Mesenchymal stem cell (in vitro differentiated cells and primary cell): ENCODE measurements around the gene CELSR3.

ENCODE experiments used
- DNase-seq: peaks from one replicate; pipeline ENCODE4 v3.0.0-alpha.2; 2013
- H2AFZ ChIP-seq: one replicate; pipeline ENCODE4 v1.6.1; 2013; ENCODE audit warnings: low read depth, mild to moderate bottlenecking, control low read depth, inconsistent platforms, low read length, moderate library complexity
- H2AK5ac ChIP-seq: 2 replicates; pipeline ENCODE4 v1.6.1; 2013; ENCODE audit warnings: low read length, moderate library complexity, mild to moderate bottlenecking, inconsistent platforms; ENCODE audit not compliant: severe bottlenecking
- H2BK120ac ChIP-seq: one replicate; pipeline ENCODE4 v1.6.1; 2013; ENCODE audit warnings: low read depth, mild to moderate bottlenecking, inconsistent platforms, low read length, moderate library complexity
- H2BK12ac ChIP-seq, 2 experiments: one replicate each; pipeline ENCODE4 v1.6.1; 2013; ENCODE audit warnings: inconsistent platforms in 2 of 2, low read length in 2 of 2, mild to moderate bottlenecking in 2 of 2, moderate library complexity in 2 of 2, control low read depth in 1 of 2
- H2BK15ac ChIP-seq: one replicate; pipeline ENCODE4 v1.6.1; 2013; ENCODE audit warnings: mild to moderate bottlenecking, low read depth, inconsistent platforms; ENCODE audit not compliant: poor library complexity, severe bottlenecking
- H2BK5ac ChIP-seq: 2 replicates; pipeline ENCODE4 v1.6.1; 2013; ENCODE audit warnings: low read depth, mild to moderate bottlenecking, low read length, control low read depth, inconsistent platforms; ENCODE audit not compliant: poor library complexity, severe bottlenecking
- H3K14ac ChIP-seq, 2 experiments: one replicate each; pipeline ENCODE4 v1.6.1; 2013; ENCODE audit warnings: inconsistent platforms in 2 of 2, low read length in 2 of 2, control low read depth in 1 of 2, mild to moderate bottlenecking in 1 of 2, moderate library complexity in 1 of 2
- H3K18ac ChIP-seq, 2 experiments: one replicate each; pipeline ENCODE4 v1.6.1; 2013; ENCODE audit warnings: inconsistent platforms in 2 of 2, low read length in 2 of 2, control low read depth in 1 of 2, low read depth in 1 of 2, mild to moderate bottlenecking in 1 of 2
- H3K23ac ChIP-seq, 2 experiments: one replicate each; pipeline ENCODE4 v1.6.1; 2013; ENCODE audit warnings: inconsistent platforms in 2 of 2, low read length in 2 of 2, mild to moderate bottlenecking in 2 of 2, moderate library complexity in 2 of 2, control low read depth in 1 of 2
- H3K27ac ChIP-seq: 2 replicates; pipeline ENCODE4 v1.5.1; 2013; ENCODE audit warnings: mild to moderate bottlenecking, moderate library complexity, low read length, control low read depth, inconsistent platforms; ENCODE audit not compliant: poor library complexity, severe bottlenecking
- H3K27me3 ChIP-seq, 2 experiments: 2 replicates each; pipeline versions ENCODE4 v1.6.1 to v1.7.0; 2013; ENCODE audit warnings: low read length in 2 of 2, mild to moderate bottlenecking in 2 of 2, moderate library complexity in 2 of 2, control low read depth in 1 of 2, inconsistent platforms in 1 of 2; ENCODE audit not compliant: control insufficient read depth in 1 of 2, insufficient read depth in 1 of 2
- H3K36me3 ChIP-seq, 2 experiments: 2 replicates each; pipeline versions ENCODE4 v1.6.1 to v1.7.0; 2013; ENCODE audit warnings: low read length in 2 of 2, control low read depth in 1 of 2, inconsistent platforms in 1 of 2, low read depth in 1 of 2, mild to moderate bottlenecking in 1 of 2; ENCODE audit not compliant: insufficient read depth in 2 of 2, control insufficient read depth in 1 of 2
- H3K4ac ChIP-seq, 2 experiments: one replicate each; pipeline ENCODE4 v1.6.1; 2013; ENCODE audit warnings: inconsistent platforms in 2 of 2, low read length in 2 of 2, mild to moderate bottlenecking in 2 of 2, moderate library complexity in 2 of 2, control low read depth in 1 of 2, low read depth in 1 of 2
- H3K4me1 ChIP-seq: 2 replicates; pipeline ENCODE4 v1.6.1; 2013; ENCODE audit warnings: low read depth, low read length, control low read depth; ENCODE audit not compliant: control insufficient read depth, insufficient read depth
- H3K4me2 ChIP-seq: 2 replicates; pipeline ENCODE4 v1.6.1; 2013; ENCODE audit warnings: low read length, mild to moderate bottlenecking, inconsistent platforms; ENCODE audit not compliant: poor library complexity, severe bottlenecking
- H3K4me3 ChIP-seq, 2 experiments: 2 replicates each; pipeline versions ENCODE4 v1.5.1 to v1.7.0; 2013; ENCODE audit warnings: low read length in 2 of 2, mild to moderate bottlenecking in 2 of 2, control low read depth in 1 of 2, low read depth in 1 of 2; ENCODE audit not compliant: insufficient read depth in 1 of 2
- H3K79me1 ChIP-seq: replicated peaks from 2 replicates; pipeline ENCODE4 v1.6.1; 2013; ENCODE audit warnings: mild to moderate bottlenecking, control low read depth, low read length, inconsistent platforms; ENCODE audit not compliant: poor library complexity, severe bottlenecking
- H3K9ac ChIP-seq: 2 replicates; pipeline ENCODE4 v1.7.0; 2013; ENCODE audit warnings: mild to moderate bottlenecking, low read length, moderate library complexity
- H3K9me3 ChIP-seq: 2 replicates; pipeline ENCODE4 v1.7.0; 2013; ENCODE audit warnings: mild to moderate bottlenecking, low read length; ENCODE audit not compliant: control insufficient read depth
- H4K8ac ChIP-seq: one replicate; pipeline ENCODE4 v1.6.1; 2013; ENCODE audit warnings: inconsistent platforms, mild to moderate bottlenecking, low read length, moderate library complexity
- H4K91ac ChIP-seq: one replicate; pipeline ENCODE4 v1.6.1; 2013; ENCODE audit warnings: mild to moderate bottlenecking, low read length, inconsistent platforms
- WGBS: methylation state at CpG from one replicate; pipeline ENCODE4 v1.1.7; 2013; ENCODE audit warnings: mixed read lengths; 5-methylcytosine and 5-hydroxymethylcytosine counted together

CELSR3 gene

DNA sequence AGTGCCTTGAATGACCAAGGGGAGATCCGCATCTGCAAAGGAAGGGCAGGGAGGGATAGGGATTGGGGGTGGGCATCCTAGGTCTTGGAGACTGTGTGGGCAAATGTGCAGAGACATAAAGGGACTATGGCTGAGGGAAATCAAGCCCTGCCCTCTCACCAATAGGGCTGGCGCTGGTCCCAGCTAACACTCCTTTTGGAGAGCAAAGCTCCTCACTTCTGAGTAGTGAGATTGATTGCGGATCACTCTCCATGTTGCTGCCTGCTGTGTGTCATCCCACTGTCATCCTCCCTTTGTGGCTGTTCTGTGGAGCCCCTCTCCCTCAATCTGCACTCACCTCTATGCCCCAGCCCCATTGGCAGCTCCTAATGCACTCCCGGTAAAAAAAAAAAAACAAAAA lies 2.2 kb upstream of the CELSR3 start:
- Histone ChIP-seq H4K91ac (no peak overlapping the region), H3K4me3 (no peak overlapping the region), H3K14ac (no peak overlapping the region), H3K18ac (no peak overlapping the region), H2AFZ (no peak overlapping the region), H3K36me3 (peaks cover 0 to 10% of the 10 kb centered on the region in 2 experiments), H3K9ac (no peak overlapping the region), H3K27ac (no peak overlapping the region), H3K23ac (no peak overlapping the region), H3K9me3 (no peaks in the 10 kb centered on the region), H3K79me1 (no peaks in the 10 kb centered on the region), H3K4ac (no peak overlapping the region), H2BK15ac (no peak overlapping the region), H2BK12ac (no peak overlapping the region), H3K27me3 (peaks cover 2 to 6% of the 10 kb centered on the region in 2 experiments), H2BK120ac (no peak overlapping the region), H2BK5ac (no peak overlapping the region), H2AK5ac (no peak overlapping the region), H3K4me1 (peaks cover 24% of the 10 kb centered on the region), H3K4me2 (no peak overlapping the region), H4K8ac (no peak overlapping the region)
- WGBS: 91% methylated on average over 3 of the region's 4 CpGs
- no peak for DNase-seq

DNA sequence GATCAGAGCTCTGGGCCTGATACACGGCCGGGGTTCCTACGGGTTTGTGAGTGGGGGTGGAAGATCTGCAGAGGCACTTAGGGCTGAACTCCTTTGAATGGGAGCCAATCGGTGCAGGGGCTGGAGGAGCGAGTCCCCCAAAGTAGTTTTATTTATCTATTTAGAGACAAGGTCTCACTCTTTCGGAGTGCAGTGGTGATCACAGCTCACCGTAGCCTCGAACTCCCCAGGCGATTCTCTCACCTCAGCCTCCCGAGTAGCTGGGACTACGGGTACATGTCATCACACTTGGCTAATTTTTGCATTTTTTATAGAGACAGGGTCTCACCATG lies 1.6 kb upstream of the CELSR3 start:
- no peak overlapping the region for H3K18ac ChIP-seq
- peak overlapping the region in 1 of 2 experiments; percentile 88 for H3K4me3 ChIP-seq
- no peak overlapping the region for H3K14ac ChIP-seq
- no peak overlapping the region for H3K9ac ChIP-seq
- no peak overlapping the region for H3K4ac ChIP-seq
- H3K36me3 ChIP-seq: peaks cover 0 to 11% of the 10 kb centered on the region in 2 experiments
- H2AK5ac ChIP-seq: no peak overlapping the region
- 72% methylated on average over 11 of the region's 11 CpGs for WGBS
- no peak overlapping the region for H3K27ac ChIP-seq
- H4K8ac ChIP-seq: no peak overlapping the region
- no peak for DNase-seq
- no peak overlapping the region for H2BK5ac ChIP-seq
- H2AFZ ChIP-seq: no peak overlapping the region
- no peak overlapping the region for H3K23ac ChIP-seq
- H3K4me1 ChIP-seq: peaks cover 24% of the 10 kb centered on the region
- no peak overlapping the region for H4K91ac ChIP-seq
- H2BK12ac ChIP-seq: no peak overlapping the region
- no peak overlapping the region for H2BK120ac ChIP-seq
- no peaks in the 10 kb centered on the region for H3K79me1 ChIP-seq
- no peaks in the 10 kb centered on the region for H3K9me3 ChIP-seq
- H2BK15ac ChIP-seq: no peak overlapping the region
- no peak overlapping the region for H3K4me2 ChIP-seq
- peaks cover 6 to 7% of the 10 kb centered on the region in 2 experiments for H3K27me3 ChIP-seq

- Histone ChIP-seq H3K4ac (peak overlapping the region; percentile 57 to 93), H2BK12ac (no peak overlapping the region), H3K27me3 (peaks cover 6 to 8% of the 10 kb centered on the region in 2 experiments), H4K8ac (peak overlapping the region; percentile 88), H3K9ac (peak overlapping the region; percentile 95), H3K9me3 (no peaks in the 10 kb centered on the region), H3K27ac (peak overlapping the region; percentile 90), H3K79me1 (no peaks in the 10 kb centered on the region), H3K4me3 (peak overlapping the region; percentile 67 to 88), H3K14ac (peak overlapping the region in 1 of 2 experiments; percentile 80), H2BK15ac (no peak overlapping the region), H3K23ac (peak overlapping the region in 1 of 2 experiments; percentile 46), H3K36me3 (peaks cover 0 to 17% of the 10 kb centered on the region in 2 experiments), H2BK120ac (peak overlapping the region; percentile 77), H3K4me1 (peaks cover 24% of the 10 kb centered on the region), H2AK5ac (no peak overlapping the region), H3K18ac (peak overlapping the region; percentile 83 to 85), H2BK5ac (peak overlapping the region; percentile 63), H2AFZ (peak overlapping the region; percentile 54), H4K91ac (peak overlapping the region; percentile 87), H3K4me2 (peak overlapping the region; percentile 96)
- 1% methylated on average over 66 of the region's 66 CpGs for WGBS
- DNase-seq: peak; percentile 100
Observed at GRCh38 chr3:48663489-48664312, 1.0 kb upstream of the CELSR3 start.

GRCh38 chr3:48662145-48662752 lies 437 bp downstream of the CELSR3 start:
- Histone ChIP-seq H3K4me2 (peak overlapping the region; percentile 96), H3K14ac (no peak overlapping the region), H4K91ac (no peak overlapping the region), H3K27ac (no peak overlapping the region), H3K18ac (no peak overlapping the region), H3K23ac (no peak overlapping the region), H2BK120ac (no peak overlapping the region), H2BK5ac (no peak overlapping the region), H2AK5ac (no peak overlapping the region), H3K36me3 (peaks cover 0 to 18% of the 10 kb centered on the region in 2 experiments), H4K8ac (no peak overlapping the region), H2BK12ac (no peak overlapping the region), H3K4me3 (peak overlapping the region; percentile 67 to 88), H3K27me3 (peaks cover 6 to 16% of the 10 kb centered on the region in 2 experiments), H3K9ac (no peak overlapping the region), H2AFZ (no peak overlapping the region), H3K4me1 (peaks cover 24% of the 10 kb centered on the region), H3K9me3 (no peaks in the 10 kb centered on the region), H3K4ac (no peak overlapping the region), H2BK15ac (no peak overlapping the region), H3K79me1 (no peaks in the 10 kb centered on the region)
- 6% methylated on average over 16 of the region's 46 CpGs for WGBS
- DNase-seq: peak; percentile 16
